ENCODE measurements around the gene LILRA6.

DNA sequence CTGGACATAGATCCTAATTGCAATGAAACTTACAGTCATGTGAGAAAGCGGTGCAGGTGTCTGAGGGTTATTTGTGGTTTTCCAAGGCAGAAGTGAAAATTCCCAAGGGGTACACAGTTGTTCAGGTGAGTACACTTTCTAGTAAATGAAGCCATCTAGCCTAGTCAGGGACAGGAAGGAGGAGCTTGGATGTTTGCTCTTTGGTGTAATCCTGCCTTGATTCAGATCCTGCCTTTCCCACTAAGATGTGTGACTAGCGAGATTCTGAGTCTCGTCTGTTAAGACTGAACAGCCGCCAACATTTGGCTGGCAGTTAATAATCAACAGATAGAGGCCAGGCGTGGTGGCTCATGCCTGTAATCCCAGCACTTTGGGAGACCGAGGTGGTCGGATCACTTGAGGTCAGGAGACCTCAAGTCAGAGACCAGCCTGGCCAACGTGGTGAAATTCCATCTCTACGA, 39.4 kb downstream of the LILRA6 start:
- TF ChIP-seq POLR2A (IDR thresholded peaks at IDR 0.05): no peak
- TF ChIP-seq CTCF (IDR thresholded peaks at IDR 0.05): no peak
